ENCODE data around the gene SCML1. TPM values are rescaled to one million over a fixed set of nuclear protein-coding genes. Genes with fewer than 3 reads are reported as not detected.

Gene SCML1
- total RNA-seq, 1 donor from 2014 or later, result 6.8 TPM

DNA sequence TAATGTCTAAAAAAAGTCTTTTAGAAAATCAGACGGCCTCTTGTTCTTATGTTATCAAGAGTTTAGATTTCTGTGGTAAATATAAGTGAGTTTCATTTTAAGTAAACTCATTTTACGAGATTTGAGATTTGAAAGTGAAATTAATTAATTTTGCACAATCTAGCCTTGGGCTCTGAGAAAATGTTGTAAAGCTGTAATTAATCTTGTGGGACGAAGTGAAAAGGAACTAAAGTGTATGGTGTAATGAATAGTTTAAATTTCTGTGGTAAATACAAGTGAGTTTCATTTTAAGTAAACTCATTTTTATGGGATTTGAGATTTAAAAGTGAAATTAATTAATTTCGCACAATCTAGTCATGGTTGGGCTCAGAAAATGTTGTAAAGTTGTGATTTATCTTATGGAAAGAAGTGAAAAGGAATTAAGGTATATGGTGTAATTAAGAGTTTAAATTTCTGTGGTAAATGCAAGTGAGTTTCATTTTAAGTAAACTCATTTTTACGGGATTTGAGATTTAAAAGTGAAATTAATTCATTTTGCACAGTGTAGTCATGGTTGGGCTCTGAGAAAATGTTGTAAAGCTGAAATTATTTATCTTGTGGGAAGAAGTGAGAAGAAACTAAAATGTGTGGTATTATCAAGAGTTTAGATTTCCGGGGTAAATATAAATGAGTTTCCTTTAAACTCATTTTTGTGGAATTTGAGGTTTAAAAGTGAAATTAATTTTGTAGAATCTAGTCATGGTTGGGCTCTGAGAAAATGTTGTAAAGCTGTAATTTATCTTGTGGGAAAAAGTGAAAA is 1.6 kb downstream of the SCML1 start:
- peaks cover 15% of the 10 kb centered on the region for H3K4me1 ChIP-seq
- peak overlapping the region; percentile 71 for H3K4me3 ChIP-seq
- no peaks in the 10 kb centered on the region for H3K9me3 ChIP-seq (replicated peaks)
- peak overlapping the region; percentile 88 for H3K27ac ChIP-seq (replicated peaks)
- H3K27me3 ChIP-seq (ENCODE audit: low read depth), result no peaks in the 10 kb centered on the region
- no peaks in the 10 kb centered on the region for H3K36me3 ChIP-seq
- TF ChIP-seq, protein P1, sequence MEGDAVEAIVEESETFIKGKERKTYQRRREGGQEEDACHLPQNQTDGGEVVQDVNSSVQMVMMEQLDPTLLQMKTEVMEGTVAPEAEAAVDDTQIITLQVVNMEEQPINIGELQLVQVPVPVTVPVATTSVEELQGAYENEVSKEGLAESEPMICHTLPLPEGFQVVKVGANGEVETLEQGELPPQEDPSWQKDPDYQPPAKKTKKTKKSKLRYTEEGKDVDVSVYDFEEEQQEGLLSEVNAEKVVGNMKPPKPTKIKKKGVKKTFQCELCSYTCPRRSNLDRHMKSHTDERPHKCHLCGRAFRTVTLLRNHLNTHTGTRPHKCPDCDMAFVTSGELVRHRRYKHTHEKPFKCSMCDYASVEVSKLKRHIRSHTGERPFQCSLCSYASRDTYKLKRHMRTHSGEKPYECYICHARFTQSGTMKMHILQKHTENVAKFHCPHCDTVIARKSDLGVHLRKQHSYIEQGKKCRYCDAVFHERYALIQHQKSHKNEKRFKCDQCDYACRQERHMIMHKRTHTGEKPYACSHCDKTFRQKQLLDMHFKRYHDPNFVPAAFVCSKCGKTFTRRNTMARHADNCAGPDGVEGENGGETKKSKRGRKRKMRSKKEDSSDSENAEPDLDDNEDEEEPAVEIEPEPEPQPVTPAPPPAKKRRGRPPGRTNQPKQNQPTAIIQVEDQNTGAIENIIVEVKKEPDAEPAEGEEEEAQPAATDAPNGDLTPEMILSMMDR (IDR thresholded peaks at IDR 0.05; ENCODE audit: borderline replicate concordance), result no peak
- intact Hi-C loops (cut with micrococcal nuclease), result no loop called here
- no peak for DNase-seq

DNA sequence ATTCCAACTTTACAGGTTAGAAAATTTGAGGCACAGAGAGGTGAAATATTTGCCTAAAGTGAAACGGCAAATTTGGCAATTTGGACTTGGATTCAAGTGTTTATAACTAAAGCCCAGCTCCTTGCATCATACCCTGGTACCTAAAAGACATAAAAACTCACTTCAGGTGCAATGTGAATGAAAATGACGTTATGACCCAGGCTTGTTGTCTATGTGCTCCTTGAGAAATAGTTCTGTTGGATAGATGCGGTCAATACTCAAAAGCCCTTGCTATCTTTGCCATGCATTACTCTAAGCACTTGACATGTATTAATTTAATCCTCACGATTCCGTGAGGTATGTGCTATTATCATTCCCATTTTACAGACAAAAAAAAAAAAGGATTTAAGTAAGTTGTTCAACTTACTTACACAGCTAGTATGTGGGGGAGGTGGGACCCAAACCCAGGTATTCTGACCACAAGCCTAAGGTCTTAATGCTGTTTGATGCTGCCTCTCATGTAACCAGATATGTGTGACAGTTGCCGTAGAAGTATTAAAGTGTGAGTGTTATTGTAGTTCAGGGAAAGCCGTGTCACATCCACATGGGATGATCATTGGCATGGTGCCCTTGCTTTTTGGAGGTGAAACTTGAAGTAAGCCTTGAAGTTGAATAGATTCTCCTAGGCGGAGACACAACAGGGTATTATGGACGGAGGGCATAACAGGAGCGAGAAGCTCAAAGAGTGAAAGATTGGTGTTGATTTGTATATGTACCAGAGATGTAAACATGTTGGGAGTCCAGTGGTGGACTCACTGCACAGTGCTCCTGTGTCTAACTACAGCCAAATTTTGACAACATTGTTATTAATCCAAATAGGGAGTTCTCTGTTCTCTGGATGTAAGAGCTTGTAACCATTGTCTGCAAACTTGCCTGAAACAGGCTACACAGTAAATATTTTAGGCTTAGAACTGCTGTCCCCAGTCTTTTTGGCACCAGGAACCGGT is 3.1 kb downstream of the SCML1 start:
- Histone ChIP-seq H3K4me3 (no peak overlapping the region), H3K27ac (replicated peaks) (no peak overlapping the region), H3K36me3 (no peaks in the 10 kb centered on the region), H3K9me3 (replicated peaks) (no peaks in the 10 kb centered on the region), H3K4me1 (peaks cover 21% of the 10 kb centered on the region), H3K27me3 (ENCODE audit: low read depth) (no peaks in the 10 kb centered on the region)
- DNase-seq, result no peak
- intact Hi-C loops (cut with micrococcal nuclease), result no loop called here
- TF ChIP-seq, protein P1 (IDR thresholded peaks at IDR 0.05; ENCODE audit: borderline replicate concordance), result no peak

DNA sequence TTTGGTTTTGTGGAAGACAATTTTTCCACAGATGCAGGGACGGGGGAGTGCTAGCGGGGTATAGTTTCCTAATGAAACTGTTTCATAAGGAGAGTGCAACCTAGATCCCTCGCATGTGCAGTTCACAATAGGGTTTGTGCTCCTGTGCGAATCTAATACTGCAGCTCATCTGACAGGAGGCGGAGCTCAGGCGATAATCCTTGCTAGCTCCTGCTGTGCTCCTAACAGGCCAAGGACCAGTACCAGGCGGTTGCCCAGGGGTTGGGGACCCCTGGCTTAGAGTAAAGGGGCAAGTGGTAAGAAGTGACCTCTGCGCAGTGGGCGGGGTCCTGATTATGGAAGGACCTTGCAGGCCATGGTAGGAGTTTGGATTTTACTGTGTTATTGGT is 3.8 kb downstream of the SCML1 start:
- H3K27ac ChIP-seq (replicated peaks), result no peak overlapping the region
- TF ChIP-seq, protein P1 (IDR thresholded peaks at IDR 0.05; ENCODE audit: borderline replicate concordance), result no peak
- intact Hi-C loops (cut with micrococcal nuclease), result no loop called here
- H3K36me3 ChIP-seq, result no peaks in the 10 kb centered on the region
- DNase-seq, result no peak
- no peak overlapping the region for H3K4me3 ChIP-seq
- H3K4me1 ChIP-seq, result peaks cover 21% of the 10 kb centered on the region
- H3K9me3 ChIP-seq (replicated peaks), result no peaks in the 10 kb centered on the region
- no peaks in the 10 kb centered on the region for H3K27me3 ChIP-seq (ENCODE audit: low read depth)

GRCh38 chrX:17743913-17744312 is 6.6 kb downstream of the SCML1 start:
- intact Hi-C loops (cut with micrococcal nuclease), result no loop called here
- no peak overlapping the region for H3K27ac ChIP-seq (replicated peaks)
- H3K4me3 ChIP-seq, result no peak overlapping the region
- H3K27me3 ChIP-seq (ENCODE audit: low read depth), result no peaks in the 10 kb centered on the region
- peaks cover 15% of the 10 kb centered on the region for H3K4me1 ChIP-seq
- H3K9me3 ChIP-seq (replicated peaks), result no peaks in the 10 kb centered on the region
- no peaks in the 10 kb centered on the region for H3K36me3 ChIP-seq
- DNase-seq, result no peak
- TF ChIP-seq, protein P1 (IDR thresholded peaks at IDR 0.05; ENCODE audit: borderline replicate concordance), result no peak

GRCh38 chrX:17744896-17745523 is 7.7 kb downstream of the SCML1 start:
- H3K4me3 ChIP-seq, result no peak overlapping the region
- TF ChIP-seq, protein P1 (IDR thresholded peaks at IDR 0.05; ENCODE audit: borderline replicate concordance), result peak; percentile 48
- H3K36me3 ChIP-seq, result peaks cover 3% of the 10 kb centered on the region
- intact Hi-C loops (cut with micrococcal nuclease), result no loop called here
- DNase-seq, result no peak
- H3K27me3 ChIP-seq (ENCODE audit: low read depth), result no peaks in the 10 kb centered on the region
- no peaks in the 10 kb centered on the region for H3K9me3 ChIP-seq (replicated peaks)
- no peak overlapping the region for H3K27ac ChIP-seq (replicated peaks)
- H3K4me1 ChIP-seq, result peaks cover 9% of the 10 kb centered on the region
